Hepatic stellate cell (primary cell): ENCODE data around the gene HEYL.
"Not testable (repeated sequence)": the region's sequence is repeated elsewhere in the genome, so short reads cannot be mapped to it uniquely, and the experiment has no call there.

Experiments used
- DNase-seq: peaks from one replicate; pipeline ENCODE4 v3.0.0; 2011; ENCODE audit warnings: low spot score

HEYL gene

GRCh38 chr1:39608921-39609320, 30.5 kb downstream of the HEYL start:
- no peak for DNase-seq

- not testable (repeated sequence) for DNase-seq
Observed at GRCh38 chr1:39603677-39604076, 35.8 kb downstream of the HEYL start.

GRCh38 chr1:39601667-39602255, 37.7 kb downstream of the HEYL start:
- not testable (repeated sequence) for DNase-seq

GRCh38 chr1:39596163-39596562, 43.3 kb downstream of the HEYL start:
- no peak for DNase-seq

- DNase-seq = no peak
Observed at GRCh38 chr1:39593386-39593785, 46.1 kb downstream of the HEYL start.

GRCh38 chr1:39592069-39592468, 47.4 kb downstream of the HEYL start:
- DNase-seq = no peak

- DNase-seq = peak; percentile 22
Observed at GRCh38 chr1:39590546-39590945, 48.9 kb downstream of the HEYL start.

- DNase-seq = no peak
Observed at GRCh38 chr1:39585933-39586332, 53.5 kb downstream of the HEYL start.

GRCh38 chr1:39576016-39576657, 63.3 kb downstream of the HEYL start:
- DNase-seq = peak; percentile 25

GRCh38 chr1:39575191-39576015, 64.0 kb downstream of the HEYL start:
- DNase-seq = peak; percentile 61

GRCh38 chr1:39574646-39575045, 64.8 kb downstream of the HEYL start:
- DNase-seq = peak; percentile 18
